GM10847 (cell line): Measurements from ENCODE around the gene MAML1.

Source experiments
- POLR2A ChIP-seq: IDR thresholded peaks from 2 replicates; pipeline ENCODE4 v1.6.1; 2011; ENCODE audit not compliant: insufficient read length; ENCODE audit errors: extremely low read depth

The MAML1 gene

GRCh38 chr5:179730852-179731251, 1.8 kb upstream of the MAML1 start:
- TF ChIP-seq POLR2A = no peak

- TF ChIP-seq POLR2A = no peak
These were observed 721 bp upstream of the MAML1 start for GRCh38 chr5:179731791-179732411.

GRCh38 chr5:179732918-179733771, 523 bp downstream of the MAML1 start:
- no peak for TF ChIP-seq POLR2A

DNA sequence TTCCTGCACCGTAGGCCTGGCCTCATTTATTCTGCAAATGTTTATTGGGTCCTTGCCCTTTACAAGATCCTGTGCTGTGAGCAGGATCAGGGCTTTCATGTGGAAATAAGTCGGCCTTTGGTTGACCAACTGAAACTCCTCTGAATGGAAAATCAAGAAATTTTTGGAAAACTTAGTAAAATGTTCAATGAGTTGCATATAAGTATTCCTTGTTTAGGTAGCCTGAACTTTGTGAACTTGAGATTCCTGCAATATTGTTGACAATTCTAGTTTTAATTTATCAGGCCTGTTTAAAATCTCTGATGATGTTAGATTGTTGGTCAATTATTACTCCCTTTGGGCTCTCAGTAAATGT, 1.1 kb downstream of the MAML1 start:
- no peak for TF ChIP-seq POLR2A

GRCh38 chr5:179734536-179735164, 2.0 kb downstream of the MAML1 start:
- TF ChIP-seq POLR2A = no peak

DNA sequence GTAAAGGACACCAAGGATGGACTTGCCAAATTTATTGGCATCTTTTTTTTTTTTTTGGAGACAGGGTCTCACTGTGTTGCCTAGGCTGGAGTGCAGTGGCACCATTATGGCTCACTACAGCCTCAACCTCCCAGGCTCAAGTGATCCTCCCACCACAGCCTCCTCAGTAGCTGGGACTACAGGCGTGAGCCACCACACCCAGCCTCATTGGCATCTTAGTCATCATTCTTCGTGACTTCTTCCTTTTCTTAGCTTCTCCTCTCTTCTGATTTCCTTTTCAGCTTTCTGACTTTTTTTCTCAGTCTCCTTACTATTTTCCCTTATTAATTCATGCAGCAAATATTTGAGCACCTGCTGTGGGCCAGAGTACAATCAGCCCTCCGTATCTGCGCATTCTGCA, 6.1 kb downstream of the MAML1 start:
- no peak for TF ChIP-seq POLR2A

GRCh38 chr5:179746872-179747271, 14.2 kb downstream of the MAML1 start:
- TF ChIP-seq POLR2A = no peak

DNA sequence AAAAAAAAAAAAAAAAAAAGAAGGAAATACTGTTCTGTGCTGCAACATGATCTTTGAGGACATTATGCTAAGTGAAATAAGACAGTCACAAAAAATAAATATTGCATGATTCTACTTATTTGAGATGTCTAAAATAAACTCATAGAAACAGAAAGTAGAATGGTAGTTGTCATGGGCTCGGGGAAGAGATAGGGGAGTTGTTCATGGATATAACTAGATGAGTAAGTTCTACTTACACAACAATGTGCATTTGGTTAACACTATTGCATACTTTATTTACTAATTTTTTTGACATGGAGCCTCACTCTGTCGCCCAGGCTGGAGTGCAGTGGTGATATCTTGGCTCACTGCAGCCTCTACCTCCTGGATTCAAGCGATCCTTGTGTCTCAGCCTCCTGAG, 15.2 kb downstream of the MAML1 start:
- TF ChIP-seq POLR2A = no peak

GRCh38 chr5:179749857-179750508, 17.4 kb downstream of the MAML1 start:
- no peak for TF ChIP-seq POLR2A

DNA sequence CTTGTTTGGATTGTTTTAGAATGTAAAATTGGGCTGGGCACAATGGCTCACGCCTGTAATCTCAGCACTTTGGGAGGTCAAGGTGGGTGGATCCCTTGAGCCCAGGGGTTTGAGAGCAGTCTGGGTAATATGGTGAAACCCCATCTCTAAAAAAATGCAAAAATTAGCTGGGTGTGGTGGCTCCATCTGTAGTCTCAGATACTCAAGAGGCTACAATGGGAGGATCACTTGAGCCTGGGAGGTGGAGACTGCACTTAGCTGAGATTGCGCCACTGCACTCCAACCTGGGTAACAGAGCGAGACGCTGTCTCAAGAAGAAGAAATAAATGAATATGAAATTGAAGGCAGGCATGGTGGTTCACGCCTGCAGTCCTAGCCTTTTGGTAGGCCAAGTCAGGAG, 21.3 kb downstream of the MAML1 start:
- TF ChIP-seq POLR2A = no peak

GRCh38 chr5:179755022-179755421, 22.4 kb downstream of the MAML1 start:
- TF ChIP-seq POLR2A = no peak

DNA sequence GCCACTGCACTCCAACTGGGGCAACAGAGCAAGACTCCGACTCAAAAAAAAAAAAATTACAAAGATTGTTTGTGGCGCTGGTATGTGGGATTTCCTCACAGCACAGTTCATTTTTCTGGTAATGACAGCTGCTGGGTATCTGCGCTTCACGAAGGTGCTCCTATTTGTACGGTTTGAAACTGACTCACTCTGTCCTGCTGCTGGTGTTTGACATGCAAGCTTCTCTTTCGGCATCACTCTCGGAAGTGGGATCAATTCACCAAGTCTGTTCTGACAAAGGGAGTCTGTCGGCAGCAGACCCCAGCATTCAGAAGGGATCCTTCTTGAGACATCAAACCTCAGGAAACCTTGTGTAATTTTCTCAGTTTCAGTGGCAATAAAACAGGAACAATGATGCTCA, 26.3 kb downstream of the MAML1 start:
- TF ChIP-seq POLR2A = no peak

DNA sequence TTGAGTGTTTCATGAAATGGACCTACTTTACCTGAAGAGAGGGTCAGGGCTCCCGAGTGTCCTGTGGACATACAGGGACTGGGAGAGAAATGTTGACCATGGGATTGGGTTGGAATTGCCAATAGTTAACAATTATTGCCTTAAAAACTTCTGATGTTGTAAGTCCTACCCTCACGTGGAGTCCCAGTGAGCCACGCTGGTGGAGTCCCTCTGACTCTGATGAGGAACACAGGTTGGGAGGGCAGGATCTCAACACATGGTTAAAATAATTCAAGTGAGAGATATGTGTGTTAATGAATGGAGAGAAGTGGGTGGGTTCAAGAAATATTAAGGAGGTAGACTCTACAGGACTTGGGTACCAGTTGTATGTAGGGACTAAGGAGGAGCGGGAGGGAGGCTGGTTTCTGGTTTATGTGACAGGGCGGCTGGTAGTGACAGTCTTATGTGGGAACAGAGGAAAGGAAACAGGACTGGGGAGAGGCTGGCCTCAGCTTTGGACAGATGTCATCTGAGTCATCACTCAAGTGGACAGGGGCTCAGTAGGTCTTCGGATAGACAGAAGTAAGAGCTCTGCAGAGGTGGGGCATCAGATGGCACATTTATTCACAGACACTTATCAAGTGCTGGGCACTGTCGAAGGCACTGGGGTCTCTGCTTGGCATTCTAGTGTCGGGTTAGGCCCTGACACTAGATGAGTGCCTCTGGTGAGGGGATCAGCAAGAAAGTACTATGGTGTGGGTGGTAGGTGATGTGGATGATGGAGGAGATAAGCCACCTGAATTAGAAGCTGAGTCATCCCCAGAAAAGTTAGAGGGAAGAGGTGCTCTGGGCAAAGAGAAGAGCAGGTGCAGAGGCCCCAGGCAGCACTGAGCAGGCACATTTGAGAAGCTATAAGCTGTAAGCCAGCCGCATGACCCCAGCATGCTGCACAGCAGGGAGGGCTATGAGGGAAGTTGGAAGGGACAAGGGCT, 27.2 kb downstream of the MAML1 start:
- TF ChIP-seq POLR2A = no peak

- no peak for TF ChIP-seq POLR2A
These were observed 29.6 kb downstream of the MAML1 start for GRCh38 chr5:179762079-179762780.

DNA sequence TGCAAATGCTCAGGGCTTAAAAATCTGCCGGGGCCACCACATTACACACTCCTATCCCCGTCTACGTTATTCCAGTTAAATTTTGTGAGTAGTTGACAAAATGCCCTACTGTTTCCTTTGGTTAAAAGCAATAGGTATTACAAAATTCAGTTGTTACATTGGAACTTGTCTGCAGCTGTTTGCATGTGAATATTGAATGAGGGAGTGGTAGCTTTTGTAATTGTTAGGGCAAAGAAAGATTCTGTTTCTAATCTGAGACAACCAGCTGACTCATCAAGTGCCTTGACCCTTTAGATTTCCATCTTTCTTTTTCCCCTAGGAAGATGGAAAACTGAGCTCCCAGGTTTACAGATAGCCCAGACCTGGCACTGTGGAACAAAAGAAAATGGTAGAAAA, 30.2 kb downstream of the MAML1 start:
- TF ChIP-seq POLR2A = no peak
